Progenitor cell of endocrine pancreas (in vitro differentiated cells): ENCODE results near the gene TXNRD2. TPM values are rescaled to one million over a fixed set of nuclear protein-coding genes. Genes with fewer than 3 reads are reported as not detected.

ENCODE experiments used
- DNase-seq: peaks from one replicate; pipeline ENCODE4 v3.0.0; 2021; ENCODE audit warnings: low spot score; ENCODE audit not compliant: unreplicated experiment
- H3K27ac Mint-ChIP-seq: 2 replicates; pipeline ENCODE4 v1.8.0; 2021; ENCODE audit warnings: mild to moderate bottlenecking, moderate library complexity, mixed read lengths
- H3K27me3 Mint-ChIP-seq: 2 replicates; pipeline ENCODE4 v1.8.0; 2021; ENCODE audit warnings: mixed read lengths
- H3K36me3 Mint-ChIP-seq: 2 replicates; pipeline ENCODE4 v1.8.0; 2022; ENCODE audit warnings: mixed read lengths; ENCODE audit not compliant: insufficient read depth
- H3K4me1 Mint-ChIP-seq: 2 replicates; pipeline ENCODE4 v1.8.0; 2021; ENCODE audit warnings: low read depth, mixed read lengths
- H3K4me3 Mint-ChIP-seq: 2 replicates; pipeline ENCODE4 v1.8.0; 2021; ENCODE audit warnings: low read depth, mild to moderate bottlenecking, moderate library complexity, mixed read lengths
- H3K9me3 Mint-ChIP-seq: 2 replicates; pipeline ENCODE4 v1.8.0; 2021; ENCODE audit warnings: low read depth, mixed read lengths
- CTCF ChIP-seq: fragments of 200-600 bp; sonication (generic); IDR thresholded peaks from one replicate; pipeline ENCODE4 v1.5.0; 2021; ENCODE audit warnings: antibody characterized with exemption, mild to moderate bottlenecking; ENCODE audit not compliant: unreplicated experiment
- total RNA-seq: library from RNA; stranded (reverse); gene quantifications from 2 replicates; pipeline ENCODE4 v1.2.1, GENCODE V29; 2021

Gene TXNRD2
- total RNA-seq, 1 donor from 2014 or later, result 14.0 TPM

- Mint-ChIP-seq H3K9me3 (no peaks in the 10 kb centered on the region), H3K4me1 (no peaks in the 10 kb centered on the region), H3K27ac (no peak overlapping the region), H3K4me3 (no peak overlapping the region), H3K27me3 (peaks cover 3% of the 10 kb centered on the region), H3K36me3 (no peaks in the 10 kb centered on the region)
- TF ChIP-seq CTCF, result no peak
- DNase-seq, result no peak
These were observed 17.6 kb downstream of the TXNRD2 start for GRCh38 chr22:19923914-19924513.

GRCh38 chr22:19921544-19922081, 20.0 kb downstream of the TXNRD2 start:
- Mint-ChIP-seq H3K27ac (no peak overlapping the region), H3K9me3 (no peaks in the 10 kb centered on the region), H3K27me3 (peaks cover 6% of the 10 kb centered on the region), H3K4me3 (no peak overlapping the region), H3K36me3 (no peaks in the 10 kb centered on the region), H3K4me1 (no peaks in the 10 kb centered on the region)
- DNase-seq, result no peak
- TF ChIP-seq CTCF, result no peak

- Mint-ChIP-seq H3K27ac (no peak overlapping the region), H3K4me1 (peaks cover 1% of the 10 kb centered on the region), H3K4me3 (no peak overlapping the region), H3K27me3 (peaks cover 11% of the 10 kb centered on the region), H3K9me3 (no peaks in the 10 kb centered on the region), H3K36me3 (no peaks in the 10 kb centered on the region)
- no peak for DNase-seq
- TF ChIP-seq CTCF, result no peak
These were observed 21.8 kb downstream of the TXNRD2 start for GRCh38 chr22:19919701-19920363.

- Mint-ChIP-seq H3K9me3 (no peaks in the 10 kb centered on the region), H3K36me3 (peaks cover 9% of the 10 kb centered on the region), H3K4me1 (peaks cover 1% of the 10 kb centered on the region), H3K4me3 (no peak overlapping the region), H3K27ac (no peak overlapping the region), H3K27me3 (peaks cover 24% of the 10 kb centered on the region)
- TF ChIP-seq CTCF, result no peak
- no peak for DNase-seq
These were observed 23.1 kb downstream of the TXNRD2 start for GRCh38 chr22:19918332-19919106.

GRCh38 chr22:19917389-19918138, 24.1 kb downstream of the TXNRD2 start:
- Mint-ChIP-seq H3K4me1 (peaks cover 1% of the 10 kb centered on the region), H3K36me3 (peaks cover 11% of the 10 kb centered on the region), H3K27me3 (peaks cover 24% of the 10 kb centered on the region), H3K9me3 (no peaks in the 10 kb centered on the region), H3K4me3 (no peak overlapping the region), H3K27ac (no peak overlapping the region)
- DNase-seq, result no peak
- TF ChIP-seq CTCF, result no peak
